SIG-M5 (cell line): ENCODE measurements around the gene DENND11.

ENCODE experiments used
- DNase-seq: peaks from one replicate; lab custom pipeline; 2025; lab: John Stamatoyannopoulos, UW

Gene DENND11

GRCh38 chr7:141702047-141702567 lies at the start of gene DENND11:
TSS of gene DENND11 (minus strand) at chr7:141702166. CDS start at chr7:141702153, 13 bp downstream.
- no peak for DNase-seq

GRCh38 chr7:141748396-141748795 lies 46.4 kb upstream of the DENND11 start:
- no peak for DNase-seq

- DNase-seq, result no peak
Measured at GRCh38 chr7:141744131-141744530, 42.2 kb upstream of the DENND11 start.

- DNase-seq, result no peak
Measured at GRCh38 chr7:141742229-141742628, 40.3 kb upstream of the DENND11 start.

- no peak for DNase-seq
Measured at GRCh38 chr7:141739250-141739649, 37.3 kb upstream of the DENND11 start.

GRCh38 chr7:141738592-141739013 lies 36.6 kb upstream of the DENND11 start:
- no peak for DNase-seq

GRCh38 chr7:141737836-141738591 lies 36.0 kb upstream of the DENND11 start, which contains the start of gene SSBP1:
TSS of gene SSBP1 (plus strand) at chr7:141738358. CDS start at chr7:141739167, 809 bp downstream.
- peak; percentile 86 for DNase-seq

- no peak for DNase-seq
Measured at GRCh38 chr7:141737118-141737835, 35.3 kb upstream of the DENND11 start.

- no peak for DNase-seq
Measured at GRCh38 chr7:141731476-141732149, 29.6 kb upstream of the DENND11 start.

GRCh38 chr7:141729020-141729419 lies 27.1 kb upstream of the DENND11 start:
- no peak for DNase-seq

- DNase-seq, result no peak
Measured at GRCh38 chr7:141722529-141722928, 20.6 kb upstream of the DENND11 start.

GRCh38 chr7:141717450-141717849 lies 15.5 kb upstream of the DENND11 start:
- no peak for DNase-seq

GRCh38 chr7:141715794-141716689 lies 14.1 kb upstream of the DENND11 start:
- no peak for DNase-seq

- DNase-seq, result no peak
Measured at GRCh38 chr7:141715018-141715417, 13.1 kb upstream of the DENND11 start.

GRCh38 chr7:141714571-141714970 lies 12.6 kb upstream of the DENND11 start:
- no peak for DNase-seq

GRCh38 chr7:141713890-141714289 lies 11.9 kb upstream of the DENND11 start:
- DNase-seq, result no peak

- DNase-seq, result no peak
Measured at GRCh38 chr7:141712603-141713255, 10.8 kb upstream of the DENND11 start.

- no peak for DNase-seq
Measured at GRCh38 chr7:141710301-141710700, 8.3 kb upstream of the DENND11 start.

- no peak for DNase-seq
Measured at GRCh38 chr7:141709749-141710148, 7.8 kb upstream of the DENND11 start.

- no peak for DNase-seq
Measured at GRCh38 chr7:141709318-141709717, 7.4 kb upstream of the DENND11 start.

- DNase-seq, result no peak
Measured at GRCh38 chr7:141708351-141708750, 6.4 kb upstream of the DENND11 start, which contains the start of gene WEE2. TSS of gene WEE2 (plus strand) at chr7:141708353. CDS start at chr7:141708759, 406 bp downstream.
